Measurements from ENCODE around the gene DNASE1.

DNA sequence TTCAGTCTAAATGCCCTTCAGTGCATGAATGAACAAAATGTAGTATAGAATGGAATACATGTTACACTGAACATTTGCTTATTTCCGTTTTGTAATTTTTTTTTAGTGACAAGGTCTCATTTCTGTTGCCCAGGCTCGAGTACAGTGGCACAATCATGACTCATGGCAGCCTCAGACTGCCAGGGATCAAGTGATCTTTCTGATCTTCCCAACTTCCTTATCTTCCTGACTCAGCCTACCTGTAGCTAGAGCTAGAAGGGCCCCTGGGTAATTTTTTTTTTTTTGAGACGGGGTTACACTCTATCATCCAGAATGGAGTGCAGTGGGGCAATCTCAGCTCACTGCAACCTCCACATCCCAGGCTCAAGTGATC is 35.7 kb upstream of the DNASE1 start:
- TF ChIP-seq, protein P1, sequence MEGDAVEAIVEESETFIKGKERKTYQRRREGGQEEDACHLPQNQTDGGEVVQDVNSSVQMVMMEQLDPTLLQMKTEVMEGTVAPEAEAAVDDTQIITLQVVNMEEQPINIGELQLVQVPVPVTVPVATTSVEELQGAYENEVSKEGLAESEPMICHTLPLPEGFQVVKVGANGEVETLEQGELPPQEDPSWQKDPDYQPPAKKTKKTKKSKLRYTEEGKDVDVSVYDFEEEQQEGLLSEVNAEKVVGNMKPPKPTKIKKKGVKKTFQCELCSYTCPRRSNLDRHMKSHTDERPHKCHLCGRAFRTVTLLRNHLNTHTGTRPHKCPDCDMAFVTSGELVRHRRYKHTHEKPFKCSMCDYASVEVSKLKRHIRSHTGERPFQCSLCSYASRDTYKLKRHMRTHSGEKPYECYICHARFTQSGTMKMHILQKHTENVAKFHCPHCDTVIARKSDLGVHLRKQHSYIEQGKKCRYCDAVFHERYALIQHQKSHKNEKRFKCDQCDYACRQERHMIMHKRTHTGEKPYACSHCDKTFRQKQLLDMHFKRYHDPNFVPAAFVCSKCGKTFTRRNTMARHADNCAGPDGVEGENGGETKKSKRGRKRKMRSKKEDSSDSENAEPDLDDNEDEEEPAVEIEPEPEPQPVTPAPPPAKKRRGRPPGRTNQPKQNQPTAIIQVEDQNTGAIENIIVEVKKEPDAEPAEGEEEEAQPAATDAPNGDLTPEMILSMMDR (IDR thresholded peaks at IDR 0.05): no peak
- TF ChIP-seq POLR2A (IDR thresholded peaks at IDR 0.05): no peak
